Mucosa of rectum (tissue), 2 donors: Measurements from ENCODE around the gene KIAA1614.

Experiments used
- H3K27ac ChIP-seq, 2 donors: one replicate each; pipeline ENCODE4 v1.7.0; 2013; ENCODE audit warnings: inconsistent platforms in 2 of 2, low read depth in 2 of 2, low read length in 2 of 2
- H3K27me3 ChIP-seq, 2 donors: one replicate each; pipeline ENCODE4 v1.7.0; 2013; ENCODE audit warnings: low read length in 2 of 2; ENCODE audit not compliant: control insufficient read depth in 2 of 2, insufficient read depth in 2 of 2
- H3K36me3 ChIP-seq, 2 donors: one replicate each; pipeline ENCODE4 v1.7.0; 2013; ENCODE audit warnings: low read length in 2 of 2; ENCODE audit not compliant: control insufficient read depth in 2 of 2, insufficient read depth in 2 of 2
- H3K4me1 ChIP-seq, 2 donors: one replicate each; pipeline ENCODE4 v1.7.0; 2013; ENCODE audit warnings: low read length in 2 of 2, mild to moderate bottlenecking in 1 of 2; ENCODE audit not compliant: control insufficient read depth in 2 of 2, insufficient read depth in 2 of 2
- H3K4me3 ChIP-seq, 2 donors: one replicate each; pipeline ENCODE4 v1.7.0; 2013; ENCODE audit warnings: low read length in 2 of 2
- H3K9ac ChIP-seq, 2 donors: one replicate each; pipeline ENCODE4 v1.7.0; 2013; ENCODE audit warnings: low read length in 2 of 2, low read depth in 1 of 2, mild to moderate bottlenecking in 1 of 2
- H3K9me3 ChIP-seq, 2 donors: one replicate each; pipeline ENCODE4 v1.7.0; 2013; ENCODE audit warnings: low read length in 2 of 2; ENCODE audit not compliant: control insufficient read depth in 2 of 2
- donor health status: healthy.
- donor health status: Normal muscosa, but diverticular disease.

KIAA1614 gene

DNA sequence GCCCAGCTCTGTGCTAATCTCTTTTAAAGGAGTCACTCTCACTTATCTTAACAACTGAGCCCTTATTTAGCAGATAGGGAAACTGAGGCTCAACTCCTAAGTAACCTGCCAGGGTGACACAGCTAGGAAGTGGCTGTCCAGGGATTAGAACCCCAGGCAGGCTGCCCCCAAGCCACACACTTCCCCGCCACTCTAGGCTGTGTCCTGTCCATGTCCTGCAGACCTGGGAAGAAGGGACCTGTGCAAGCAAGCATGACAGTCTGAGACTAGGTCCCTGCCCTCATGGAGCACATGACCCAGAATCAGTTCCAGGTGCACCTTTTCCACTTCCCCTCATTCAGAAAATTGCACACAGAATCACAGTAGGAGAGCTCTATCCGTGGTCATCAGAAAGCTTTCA lies 12.2 kb downstream of the KIAA1614 start:
- Histone ChIP-seq H3K9me3 (no peaks in the 10 kb centered on the region), H3K9ac (no peak overlapping the region), H3K4me1 (peaks cover 6 to 7% of the 10 kb centered on the region in 2 donors), H3K4me3 (no peak overlapping the region), H3K27me3 (no peaks in the 10 kb centered on the region), H3K27ac (no peak overlapping the region), H3K36me3 (peaks cover 0 to 3% of the 10 kb centered on the region in 2 donors)

DNA sequence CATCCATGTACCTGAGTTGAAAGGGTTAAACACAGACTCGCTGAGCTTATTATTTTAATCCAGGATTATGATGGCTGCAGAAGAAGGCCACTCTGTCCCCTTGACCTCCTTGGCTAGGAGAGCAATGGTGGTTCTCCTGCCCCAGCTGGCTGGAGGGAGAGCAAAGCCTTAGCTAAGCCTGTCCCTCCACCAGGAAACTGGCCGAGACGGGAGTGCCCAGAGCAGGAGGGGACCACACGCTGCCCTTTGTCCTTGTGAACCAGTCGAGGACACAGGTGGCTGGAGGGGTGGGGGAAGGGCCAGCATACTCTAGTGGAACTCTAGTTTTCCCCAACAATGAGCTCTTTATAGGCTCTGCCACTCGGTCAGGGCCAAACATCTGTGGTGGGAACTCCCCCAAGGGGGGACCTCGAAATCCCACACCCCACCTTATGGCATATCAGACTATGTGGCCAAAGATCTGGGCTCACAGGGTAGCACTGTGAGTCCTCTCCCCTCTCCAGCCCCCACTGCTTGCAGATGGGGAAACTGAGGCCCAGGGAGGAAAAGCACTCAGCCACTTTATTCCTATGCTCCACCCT lies 12.9 kb downstream of the KIAA1614 start:
- Histone ChIP-seq H3K27ac (peak overlapping the region in 1 of 2 donors; percentile 3), H3K4me1 (peaks cover 6 to 7% of the 10 kb centered on the region in 2 donors), H3K4me3 (no peak overlapping the region), H3K27me3 (no peaks in the 10 kb centered on the region), H3K36me3 (peaks cover 0 to 3% of the 10 kb centered on the region in 2 donors), H3K9me3 (no peaks in the 10 kb centered on the region), H3K9ac (no peak overlapping the region)

DNA sequence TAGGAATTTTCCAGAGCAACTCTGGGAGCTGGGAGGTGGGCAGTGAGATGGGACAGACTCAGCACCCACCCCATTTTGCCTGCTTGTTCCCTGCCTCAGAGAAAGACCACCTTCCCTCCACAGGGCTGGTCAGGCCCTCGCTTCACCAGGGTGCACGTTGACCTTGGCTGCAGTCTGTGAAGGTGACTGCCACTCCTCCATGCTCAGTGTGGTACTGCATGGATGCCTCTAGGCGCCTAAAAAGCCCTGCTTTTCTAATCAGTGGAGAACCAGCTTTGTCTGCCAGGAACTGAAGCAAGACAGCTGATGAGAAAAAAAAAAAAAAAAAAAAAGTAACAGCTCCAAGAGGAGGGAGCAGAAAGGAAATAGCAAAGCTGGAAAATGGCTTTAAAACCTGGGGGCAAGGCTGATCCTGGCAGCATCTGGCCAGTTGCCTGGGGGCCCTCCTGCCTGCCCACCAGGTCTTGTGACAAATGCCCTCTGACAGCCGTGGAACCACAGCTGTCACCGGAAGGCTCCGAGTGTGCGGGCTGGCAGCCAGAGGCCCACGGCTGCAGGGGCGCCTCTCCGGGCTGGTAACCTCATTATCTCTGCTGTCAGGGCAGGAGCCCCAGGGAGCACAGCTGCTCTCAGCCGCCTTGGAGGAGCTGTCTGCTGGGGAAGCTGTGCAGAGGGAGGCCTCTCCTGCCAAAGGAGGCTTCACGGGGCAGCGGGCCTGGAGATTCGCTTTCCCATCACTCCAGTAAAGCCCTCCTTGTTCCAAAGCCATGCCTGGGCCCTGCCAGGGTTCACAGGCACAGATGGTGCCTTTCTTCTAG lies 13.7 kb downstream of the KIAA1614 start:
- H3K4me3 ChIP-seq = no peak overlapping the region
- no peaks in the 10 kb centered on the region for H3K9me3 ChIP-seq
- no peak overlapping the region for H3K9ac ChIP-seq
- peaks cover 0 to 3% of the 10 kb centered on the region in 2 donors for H3K36me3 ChIP-seq
- peak overlapping the region in 1 of 2 donors; percentile 44 for H3K27ac ChIP-seq
- no peaks in the 10 kb centered on the region for H3K27me3 ChIP-seq
- peaks cover 6 to 7% of the 10 kb centered on the region in 2 donors for H3K4me1 ChIP-seq

DNA sequence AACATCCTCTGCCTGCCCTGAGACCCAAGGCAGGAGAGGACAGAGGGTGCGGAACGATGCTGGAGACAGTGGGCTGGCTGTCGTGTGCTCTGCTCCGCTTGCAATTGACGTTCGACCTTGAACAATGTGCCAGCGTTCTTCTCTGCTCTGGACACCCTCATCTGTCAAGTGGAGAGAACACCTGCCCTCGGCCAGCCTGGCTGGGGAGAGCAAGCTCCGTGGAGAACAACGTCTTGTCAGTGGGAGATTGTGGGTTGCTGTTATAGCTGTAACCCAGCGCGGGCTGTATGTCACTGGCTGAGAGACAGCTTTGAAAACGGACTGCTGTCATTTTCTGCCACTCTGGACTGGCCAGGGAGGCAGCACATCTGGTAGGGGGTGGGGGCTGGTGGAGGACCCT lies 14.7 kb downstream of the KIAA1614 start:
- Histone ChIP-seq H3K4me3 (no peak overlapping the region), H3K4me1 (peaks cover 6 to 7% of the 10 kb centered on the region in 2 donors), H3K9ac (no peak overlapping the region), H3K27me3 (no peaks in the 10 kb centered on the region), H3K36me3 (peaks cover 0 to 3% of the 10 kb centered on the region in 2 donors), H3K9me3 (no peaks in the 10 kb centered on the region), H3K27ac (peak overlapping the region in 1 of 2 donors; percentile 18)

DNA sequence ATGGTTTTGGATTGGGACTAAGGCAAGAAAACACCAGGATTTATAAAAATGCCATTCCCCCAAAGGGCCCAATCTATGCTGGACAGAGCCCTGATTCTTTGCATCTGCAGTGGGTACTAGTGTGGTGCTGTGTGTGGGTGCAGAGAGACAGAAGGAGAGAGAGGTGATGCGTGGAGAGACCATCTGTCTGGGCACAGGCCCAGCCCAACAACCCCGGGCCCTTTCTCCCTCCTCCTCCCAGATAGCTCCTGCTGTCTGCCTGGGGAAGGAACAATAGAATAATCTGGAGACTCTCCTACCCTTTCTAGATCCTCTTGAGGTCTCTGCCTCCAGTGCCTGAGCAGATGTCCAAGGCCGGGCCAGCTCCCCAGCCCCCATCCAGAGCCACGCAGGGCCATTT lies 15.1 kb downstream of the KIAA1614 start:
- no peaks in the 10 kb centered on the region for H3K9me3 ChIP-seq
- peaks cover 6 to 7% of the 10 kb centered on the region in 2 donors for H3K4me1 ChIP-seq
- H3K36me3 ChIP-seq = peaks cover 0 to 3% of the 10 kb centered on the region in 2 donors
- no peaks in the 10 kb centered on the region for H3K27me3 ChIP-seq
- no peak overlapping the region for H3K4me3 ChIP-seq
- H3K27ac ChIP-seq = peak overlapping the region in 1 of 2 donors; percentile 18
- no peak overlapping the region for H3K9ac ChIP-seq

DNA sequence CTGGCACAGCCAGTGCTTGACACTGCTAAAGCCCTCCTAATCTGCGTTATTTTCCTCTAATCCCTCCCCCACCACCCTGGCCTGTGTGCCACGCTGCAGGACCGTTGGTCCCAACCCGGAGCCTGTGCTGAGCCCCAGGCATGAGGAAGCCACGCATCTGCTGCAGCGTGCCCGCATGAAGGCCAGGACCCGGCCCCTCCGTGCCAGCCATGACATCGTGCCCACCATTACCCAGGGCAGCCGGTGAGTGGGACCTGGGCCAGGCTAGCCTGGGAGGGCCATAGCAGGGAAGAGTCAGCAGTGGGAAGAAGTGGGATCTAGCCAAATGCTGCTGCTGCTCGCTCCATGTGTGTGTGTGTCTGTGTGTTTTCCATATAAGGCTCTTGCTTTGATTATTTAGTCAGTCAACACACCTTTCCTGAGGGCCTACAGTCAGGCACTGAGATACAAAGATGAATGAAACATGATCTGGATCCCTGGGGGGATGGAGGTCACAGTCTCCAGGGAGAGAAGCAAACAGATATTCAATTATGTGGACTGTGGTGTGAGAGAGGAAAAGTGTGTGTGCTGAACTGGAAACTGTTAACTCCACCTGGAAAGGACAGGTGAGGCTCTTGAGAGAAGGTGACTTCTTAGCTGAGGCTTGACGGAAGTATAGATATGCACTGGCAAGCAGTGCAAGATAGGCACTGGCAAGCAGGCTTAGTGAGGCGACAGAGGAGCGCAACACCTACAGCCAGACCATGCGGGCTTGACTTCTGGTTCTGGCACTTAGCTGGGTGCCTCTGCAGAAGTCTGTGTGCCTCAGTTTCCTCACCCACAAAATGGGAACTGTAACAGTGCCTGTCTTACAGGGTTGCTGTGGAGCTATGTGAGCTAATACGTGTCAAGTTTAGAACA lies 15.9 kb downstream of the KIAA1614 start:
- no peaks in the 10 kb centered on the region for H3K9me3 ChIP-seq
- no peak overlapping the region for H3K4me3 ChIP-seq
- H3K4me1 ChIP-seq = peaks cover 6 to 7% of the 10 kb centered on the region in 2 donors
- H3K9ac ChIP-seq = no peak overlapping the region
- peak overlapping the region in 1 of 2 donors; percentile 19 for H3K27ac ChIP-seq
- H3K27me3 ChIP-seq = no peaks in the 10 kb centered on the region
- peaks cover 0 to 3% of the 10 kb centered on the region in 2 donors for H3K36me3 ChIP-seq

DNA sequence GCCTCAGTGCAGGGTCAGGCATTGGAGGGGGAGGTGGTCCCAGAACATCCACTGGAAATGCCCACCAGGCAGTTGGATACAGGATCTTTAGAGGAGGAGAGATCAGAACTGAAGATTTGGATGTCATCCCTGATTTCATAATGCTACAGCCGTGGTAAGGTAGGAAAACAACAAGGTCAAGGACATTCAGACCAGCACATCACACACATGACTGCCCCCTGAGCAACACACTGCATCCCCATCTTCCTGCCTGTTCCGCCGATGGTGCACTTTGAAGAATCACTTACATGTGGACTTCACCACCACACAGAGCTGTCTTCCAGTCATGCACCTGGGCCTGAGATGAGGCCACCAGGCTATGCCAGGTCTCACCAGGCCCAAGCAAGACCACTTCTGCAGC lies 16.7 kb downstream of the KIAA1614 start:
- Histone ChIP-seq H3K4me1 (peaks cover 6 to 7% of the 10 kb centered on the region in 2 donors), H3K36me3 (peaks cover 0 to 3% of the 10 kb centered on the region in 2 donors), H3K9me3 (no peaks in the 10 kb centered on the region), H3K27me3 (no peaks in the 10 kb centered on the region), H3K9ac (no peak overlapping the region), H3K27ac (no peak overlapping the region), H3K4me3 (no peak overlapping the region)

DNA sequence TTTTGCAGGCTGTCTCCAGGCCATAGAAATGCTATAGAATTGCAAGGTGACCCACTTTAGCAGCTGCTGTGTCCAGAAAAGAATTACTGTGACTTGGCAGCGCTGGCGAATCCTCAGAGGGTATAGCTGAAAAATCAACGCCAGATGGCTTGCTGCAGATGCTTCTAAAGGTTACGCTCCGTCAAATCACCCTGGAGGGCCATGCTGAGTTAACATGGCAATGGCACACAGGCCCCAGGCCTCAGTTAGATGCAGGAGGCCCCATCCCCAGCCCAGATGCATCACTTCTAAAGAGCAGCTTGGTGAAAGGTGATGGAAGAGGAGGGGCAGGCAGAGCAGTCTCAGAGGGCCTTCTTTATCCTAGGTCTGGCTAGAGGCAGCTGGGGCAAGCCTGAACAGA lies 18.0 kb downstream of the KIAA1614 start:
- Histone ChIP-seq H3K9me3 (no peaks in the 10 kb centered on the region), H3K4me1 (peaks cover 2 to 8% of the 10 kb centered on the region in 2 donors), H3K9ac (no peak overlapping the region), H3K36me3 (peaks cover under 1 to 3% of the 10 kb centered on the region in 2 donors), H3K4me3 (no peak overlapping the region), H3K27me3 (no peaks in the 10 kb centered on the region), H3K27ac (no peak overlapping the region)

DNA sequence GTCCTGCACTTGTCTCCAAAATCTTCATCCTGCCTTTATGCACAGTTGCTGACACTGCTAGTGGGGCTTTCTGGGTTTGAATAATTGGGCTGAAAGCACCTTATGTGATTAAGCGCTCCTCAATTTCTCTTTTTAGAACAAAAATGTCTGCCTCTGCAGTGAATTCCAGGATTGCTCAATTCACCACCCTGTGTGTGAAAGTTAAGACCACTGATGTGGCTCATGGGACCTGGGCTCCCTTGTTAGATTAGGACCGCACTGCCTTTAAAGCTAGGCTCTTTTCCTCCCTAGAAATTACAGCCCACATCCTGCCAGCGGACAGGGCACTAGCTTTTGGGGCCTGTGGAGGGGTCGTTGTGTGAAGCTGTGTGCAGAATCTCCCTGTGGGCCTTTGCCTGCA lies 18.8 kb downstream of the KIAA1614 start:
- Histone ChIP-seq H3K4me3 (no peak overlapping the region), H3K9ac (no peak overlapping the region), H3K27me3 (no peaks in the 10 kb centered on the region), H3K9me3 (no peaks in the 10 kb centered on the region), H3K36me3 (peaks cover 2 to 3% of the 10 kb centered on the region in 2 donors), H3K4me1 (peaks cover 0 to 7% of the 10 kb centered on the region in 2 donors), H3K27ac (no peak overlapping the region)
